NCI-H2227 treated with DMSO at 0.1 percent for 48 hours (cell line): ENCODE results near the gene ZDHHC18.

Experiments
- DNase-seq: peaks from one replicate; lab custom pipeline; 2025; lab: John Stamatoyannopoulos, UW

The ZDHHC18 gene, protein sequence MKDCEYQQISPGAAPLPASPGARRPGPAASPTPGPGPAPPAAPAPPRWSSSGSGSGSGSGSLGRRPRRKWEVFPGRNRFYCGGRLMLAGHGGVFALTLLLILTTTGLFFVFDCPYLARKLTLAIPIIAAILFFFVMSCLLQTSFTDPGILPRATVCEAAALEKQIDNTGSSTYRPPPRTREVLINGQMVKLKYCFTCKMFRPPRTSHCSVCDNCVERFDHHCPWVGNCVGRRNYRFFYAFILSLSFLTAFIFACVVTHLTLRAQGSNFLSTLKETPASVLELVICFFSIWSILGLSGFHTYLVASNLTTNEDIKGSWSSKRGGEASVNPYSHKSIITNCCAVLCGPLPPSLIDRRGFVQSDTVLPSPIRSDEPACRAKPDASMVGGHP

DNA sequence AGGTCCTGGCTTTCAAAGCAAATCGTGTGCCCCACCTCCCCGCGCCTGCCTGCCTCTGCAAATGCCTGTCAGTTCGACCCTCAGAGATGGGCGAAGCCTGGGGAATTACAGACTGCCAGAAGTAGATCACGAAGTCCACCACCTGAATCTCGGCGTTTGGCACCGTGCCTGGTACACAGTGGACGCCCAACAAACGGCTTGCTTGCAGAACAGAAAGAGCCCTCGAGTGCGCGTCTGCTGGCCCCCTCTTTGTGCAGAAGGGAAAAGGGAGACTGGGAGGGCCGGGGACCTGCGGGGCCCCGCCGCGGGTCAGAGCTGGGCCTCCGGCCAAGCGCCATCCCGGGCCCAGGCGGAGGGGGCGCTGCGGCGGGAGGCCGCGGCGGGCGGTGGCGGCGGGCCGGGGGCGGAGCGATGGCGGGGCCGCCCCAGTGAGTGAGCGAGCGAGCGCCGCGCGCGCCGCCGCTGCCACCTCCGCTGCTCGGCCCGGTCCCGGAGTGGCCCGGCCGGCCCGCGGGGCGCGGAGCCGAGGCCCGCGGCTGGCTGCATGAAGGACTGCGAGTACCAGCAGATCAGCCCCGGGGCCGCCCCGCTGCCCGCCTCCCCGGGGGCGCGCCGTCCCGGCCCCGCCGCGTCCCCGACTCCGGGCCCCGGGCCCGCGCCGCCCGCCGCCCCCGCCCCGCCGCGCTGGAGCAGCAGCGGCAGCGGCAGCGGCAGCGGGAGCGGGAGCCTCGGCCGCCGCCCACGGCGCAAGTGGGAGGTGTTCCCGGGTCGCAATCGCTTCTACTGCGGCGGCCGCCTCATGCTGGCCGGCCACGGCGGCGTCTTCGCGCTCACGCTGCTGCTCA, at the start of gene ZDHHC18:
TSS of gene ZDHHC18 (plus strand) at position 428 of the 845 bp plus-strand sequence. CDS start at position 545, 117 bp downstream.
- peak; percentile 71 for DNase-seq

- no peak for DNase-seq
These were observed 47.3 kb upstream of the ZDHHC18 start for GRCh38 chr1:26779098-26779668.

DNA sequence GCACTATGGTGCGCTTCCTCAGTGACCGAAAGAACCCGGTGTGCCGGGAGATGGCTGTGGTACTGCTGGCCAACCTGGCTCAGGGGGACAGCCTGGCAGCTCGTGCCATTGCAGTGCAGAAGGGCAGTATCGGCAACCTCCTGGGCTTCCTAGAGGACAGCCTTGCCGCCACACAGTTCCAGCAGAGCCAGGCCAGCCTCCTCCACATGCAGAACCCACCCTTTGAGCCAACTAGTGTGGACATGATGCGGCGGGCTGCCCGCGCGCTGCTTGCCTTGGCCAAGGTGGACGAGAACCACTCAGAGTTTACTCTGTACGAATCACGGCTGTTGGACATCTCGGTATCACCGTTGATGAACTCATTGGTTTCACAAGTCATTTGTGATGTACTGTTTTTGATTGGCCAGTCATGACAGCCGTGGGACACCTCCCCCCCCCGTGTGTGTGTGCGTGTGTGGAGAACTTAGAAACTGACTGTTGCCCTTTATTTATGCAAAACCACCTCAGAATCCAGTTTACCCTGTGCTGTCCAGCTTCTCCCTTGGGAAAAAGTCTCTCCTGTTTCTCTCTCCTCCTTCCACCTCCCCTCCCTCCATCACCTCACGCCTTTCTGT, 46.0 kb upstream of the ZDHHC18 start:
- DNase-seq = no peak

DNA sequence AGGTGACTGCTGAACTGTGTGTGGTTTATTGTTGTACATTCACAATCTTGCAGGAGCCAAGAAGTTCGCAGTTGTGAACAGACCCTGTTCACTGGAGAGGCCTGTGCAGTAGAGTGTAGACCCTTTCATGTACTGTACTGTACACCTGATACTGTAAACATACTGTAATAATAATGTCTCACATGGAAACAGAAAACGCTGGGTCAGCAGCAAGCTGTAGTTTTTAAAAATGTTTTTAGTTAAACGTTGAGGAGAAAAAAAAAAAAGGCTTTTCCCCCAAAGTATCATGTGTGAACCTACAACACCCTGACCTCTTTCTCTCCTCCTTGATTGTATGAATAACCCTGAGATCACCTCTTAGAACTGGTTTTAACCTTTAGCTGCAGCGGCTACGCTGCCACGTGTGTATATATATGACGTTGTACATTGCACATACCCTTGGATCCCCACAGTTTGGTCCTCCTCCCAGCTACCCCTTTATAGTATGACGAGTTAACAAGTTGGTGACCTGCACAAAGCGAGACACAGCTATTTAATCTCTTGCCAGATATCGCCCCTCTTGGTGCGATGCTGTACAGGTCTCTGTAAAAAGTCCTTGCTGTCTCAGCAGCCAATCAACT, 45.2 kb upstream of the ZDHHC18 start:
- no peak for DNase-seq

DNA sequence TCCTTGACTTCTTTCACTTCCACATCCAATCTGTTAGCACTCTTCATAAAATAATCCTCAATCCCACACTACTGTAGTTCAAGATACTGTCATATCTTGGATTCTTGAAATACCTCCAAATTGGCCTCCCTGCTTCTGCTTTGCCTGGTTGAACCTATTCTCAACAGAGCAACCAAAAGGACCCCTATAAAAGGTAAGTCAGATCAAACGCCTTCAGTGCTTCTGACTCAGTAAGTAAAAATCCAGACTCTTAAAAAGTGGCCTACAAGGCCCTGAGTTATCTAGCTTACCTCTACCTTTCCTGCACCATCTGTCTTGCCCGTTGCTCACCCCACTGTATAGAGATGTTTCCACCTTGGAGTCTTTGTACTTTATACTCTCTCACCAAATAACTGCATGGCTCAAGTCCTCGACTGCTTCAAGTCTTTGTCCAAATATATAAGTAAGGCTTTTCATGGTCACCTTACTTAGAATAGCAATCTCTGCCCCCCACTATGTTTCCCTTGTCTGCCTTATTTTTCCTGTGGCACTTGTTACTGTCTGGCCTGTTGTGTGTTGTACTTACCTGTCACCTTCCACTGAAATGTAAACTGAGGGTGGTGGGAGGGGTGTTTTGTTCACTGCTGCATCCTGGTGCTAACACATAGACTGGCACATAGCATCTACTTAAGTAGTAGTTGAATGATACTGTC, 43.8 kb upstream of the ZDHHC18 start:
- DNase-seq = no peak

DNA sequence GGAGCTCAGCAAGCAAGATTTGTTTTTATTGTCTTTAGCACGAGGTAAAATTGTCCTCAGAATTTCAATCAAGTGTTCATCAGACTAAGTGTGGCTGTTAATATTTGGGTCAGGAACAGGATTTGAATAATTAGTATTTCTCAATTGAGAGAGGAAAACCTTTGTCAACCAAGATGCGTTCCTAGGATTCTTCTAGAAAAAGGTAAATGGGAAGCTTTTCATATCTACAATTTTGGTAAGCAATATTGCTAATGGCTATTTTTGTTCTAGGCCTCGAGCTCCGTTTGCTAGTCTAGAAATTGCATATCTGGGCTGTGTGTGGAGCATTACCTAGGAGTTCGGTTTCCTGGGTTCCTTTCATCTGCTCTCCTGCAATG, 42.9 kb upstream of the ZDHHC18 start:
- no peak for DNase-seq

DNA sequence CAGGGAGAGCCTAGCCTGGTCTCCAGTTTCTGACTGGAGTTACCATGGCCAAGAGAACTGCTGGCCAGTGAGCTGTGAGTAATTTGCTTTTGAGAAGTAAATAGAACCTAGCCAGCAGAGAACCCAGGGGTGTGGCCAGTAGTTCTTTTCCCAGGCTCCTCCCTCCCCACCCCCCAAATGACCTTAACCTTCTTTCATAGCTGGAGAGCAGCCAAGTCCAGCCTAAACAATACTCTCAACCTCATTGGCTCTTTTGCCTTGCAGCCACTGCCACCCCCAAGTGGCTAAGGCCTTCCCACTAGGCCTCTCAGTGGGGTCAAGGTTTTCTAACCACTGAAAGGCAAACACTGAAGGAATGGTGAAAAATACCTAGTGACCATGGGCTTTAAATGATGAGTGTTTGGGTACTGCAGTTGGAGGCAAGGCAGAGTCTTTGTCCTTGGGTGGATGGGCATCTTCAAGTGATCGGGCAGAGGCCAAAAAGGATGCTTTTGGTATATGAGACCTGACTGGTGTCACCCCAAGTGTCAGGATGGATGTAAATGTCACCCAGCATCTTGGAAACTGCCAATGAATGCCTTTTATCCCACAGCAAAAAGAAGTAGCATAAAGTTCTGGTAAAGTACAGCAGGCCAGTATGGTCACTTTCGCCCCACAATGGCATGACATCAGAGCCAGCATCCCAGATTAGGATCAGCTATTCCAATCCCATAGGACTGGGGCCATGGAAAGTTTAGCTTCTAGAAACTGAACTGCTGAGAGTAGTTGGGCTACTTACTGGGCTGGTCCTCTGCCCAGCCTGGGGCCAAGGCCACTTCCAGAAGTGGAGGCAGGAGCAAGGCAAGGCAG, 42.2 kb upstream of the ZDHHC18 start:
- peak; percentile 81 for DNase-seq

DNA sequence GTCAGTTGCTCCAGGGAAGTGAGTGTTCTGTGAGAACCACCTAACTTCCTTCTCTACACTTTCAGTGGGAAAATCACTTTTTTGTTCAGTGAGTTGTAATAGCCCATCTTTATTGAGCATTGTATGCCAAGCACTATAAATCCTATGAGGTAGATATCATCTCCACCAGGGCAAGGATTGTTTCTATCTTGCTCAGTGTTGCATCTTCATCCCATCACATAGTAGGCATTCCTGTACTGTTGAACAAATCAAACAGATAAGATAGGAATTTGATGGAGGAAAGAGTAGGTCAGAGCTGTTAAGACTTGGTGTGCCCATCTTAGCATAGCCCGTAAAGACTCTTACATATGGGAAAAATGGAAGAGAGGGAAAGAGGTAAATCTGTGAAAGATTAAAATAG, 41.6 kb upstream of the ZDHHC18 start:
- DNase-seq = no peak

DNA sequence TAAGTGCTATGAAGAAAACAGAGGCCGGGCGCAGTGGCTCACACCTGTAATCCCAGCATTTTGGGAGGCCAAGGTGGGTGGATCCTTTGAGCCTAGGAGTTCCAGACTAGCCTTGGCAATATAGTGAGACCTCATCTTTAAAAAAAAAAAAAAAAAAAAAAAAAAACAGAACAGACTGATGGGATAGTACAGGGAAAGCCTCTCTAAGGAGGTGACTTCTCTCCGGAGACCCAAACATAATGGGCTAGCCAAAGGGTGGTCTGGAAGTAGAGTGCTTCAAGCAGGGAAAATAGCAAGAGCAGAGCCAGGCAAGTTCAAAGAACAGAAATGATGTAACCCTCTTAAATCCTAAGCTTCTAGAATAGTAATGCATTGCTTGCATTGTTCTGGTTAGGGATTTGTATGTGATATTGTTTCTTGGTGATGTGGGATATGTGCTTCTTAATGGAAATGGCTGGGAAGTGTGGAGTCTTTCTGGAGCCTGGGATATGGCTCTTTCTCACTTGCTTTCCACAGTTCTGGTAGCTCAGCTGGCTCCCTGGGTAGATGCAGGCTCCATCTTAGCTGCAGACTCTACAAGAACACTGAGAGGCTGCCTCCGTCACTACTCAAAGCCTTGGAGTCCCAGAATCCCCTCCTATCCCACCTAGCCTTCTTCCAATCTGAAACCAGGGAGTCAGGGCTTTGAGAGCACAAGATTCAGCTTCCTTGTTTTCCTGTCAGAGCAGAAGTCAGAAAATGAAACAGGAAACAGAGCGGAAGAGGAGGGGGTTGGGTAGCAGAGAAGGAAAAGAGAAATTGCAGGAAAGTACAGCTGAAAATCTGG, 40.7 kb upstream of the ZDHHC18 start:
- DNase-seq = peak; percentile 48

GRCh38 chr1:26786437-26787380, 39.8 kb upstream of the ZDHHC18 start:
- peak; percentile 74 for DNase-seq

DNA sequence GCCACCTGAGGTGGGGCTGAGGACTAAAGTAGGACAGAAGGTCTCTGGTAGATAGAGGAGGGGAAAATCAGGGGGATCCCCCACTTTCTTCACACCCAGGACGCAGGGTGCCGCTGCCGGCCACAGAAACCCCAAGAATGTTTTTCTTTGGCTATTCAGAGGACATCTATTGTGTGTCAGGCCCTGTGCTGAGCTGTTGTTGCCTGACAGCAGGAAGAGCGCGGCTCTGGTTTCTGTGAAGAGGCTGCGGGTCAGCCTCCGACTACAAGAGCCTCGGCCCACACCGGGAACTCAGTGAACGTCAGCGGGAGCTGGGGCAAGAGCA, 39.1 kb upstream of the ZDHHC18 start:
- DNase-seq = no peak

DNA sequence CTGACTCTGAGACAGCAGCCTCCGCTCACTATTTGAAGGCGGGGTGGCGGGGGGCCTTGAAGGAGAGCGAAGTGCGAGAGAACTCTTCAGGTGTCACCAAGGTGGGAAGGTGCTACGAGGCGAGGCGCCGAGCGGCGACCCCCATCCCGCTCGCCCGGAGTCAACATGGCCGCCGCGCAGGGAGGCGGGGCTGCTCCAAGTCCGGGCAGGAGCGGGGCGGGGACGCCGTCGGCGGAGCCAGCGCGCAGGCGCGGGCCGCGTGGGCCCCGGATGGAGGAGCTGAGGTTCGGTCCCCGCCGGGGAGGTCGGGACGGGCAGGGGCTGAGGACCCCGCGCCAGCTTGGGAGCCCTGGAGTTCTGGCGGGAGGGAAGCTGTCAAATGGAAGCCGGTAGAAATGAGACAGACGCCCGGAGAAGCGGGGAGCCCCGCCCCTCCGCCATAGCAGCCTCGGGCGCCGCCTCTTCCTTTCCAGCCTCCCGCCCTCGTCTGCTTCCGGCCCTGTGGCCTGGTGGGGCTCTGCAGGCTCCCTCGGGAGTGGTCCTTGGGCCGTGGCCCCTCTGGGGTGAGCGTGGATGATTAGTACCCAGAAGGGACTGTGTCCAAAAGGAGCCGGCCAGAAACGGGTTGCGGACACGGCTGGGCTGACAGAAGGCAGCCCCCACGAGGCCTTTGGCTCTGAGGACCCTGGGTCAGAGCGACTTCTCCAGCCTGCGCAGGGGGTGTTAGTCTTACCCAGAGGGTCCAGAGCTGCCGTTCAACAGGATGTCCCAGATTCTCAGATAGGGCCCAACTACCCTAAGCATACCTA, 38.6 kb upstream of the ZDHHC18 start, which contains the start of gene PIGV:
TSS of gene PIGV (plus strand) at position 245 of the 809 bp plus-strand sequence. CDS start 2,866 bp downstream, outside the sequence.
- peak; percentile 91 for DNase-seq

- DNase-seq = no peak
These were observed 38.0 kb upstream of the ZDHHC18 start for GRCh38 chr1:26788515-26788785.

- peak; percentile 88 for DNase-seq
These were observed 37.5 kb upstream of the ZDHHC18 start for GRCh38 chr1:26788836-26789611.

GRCh38 chr1:26789612-26789865, 36.9 kb upstream of the ZDHHC18 start:
- no peak for DNase-seq

- no peak for DNase-seq
These were observed 36.6 kb upstream of the ZDHHC18 start for GRCh38 chr1:26789931-26790330.

DNA sequence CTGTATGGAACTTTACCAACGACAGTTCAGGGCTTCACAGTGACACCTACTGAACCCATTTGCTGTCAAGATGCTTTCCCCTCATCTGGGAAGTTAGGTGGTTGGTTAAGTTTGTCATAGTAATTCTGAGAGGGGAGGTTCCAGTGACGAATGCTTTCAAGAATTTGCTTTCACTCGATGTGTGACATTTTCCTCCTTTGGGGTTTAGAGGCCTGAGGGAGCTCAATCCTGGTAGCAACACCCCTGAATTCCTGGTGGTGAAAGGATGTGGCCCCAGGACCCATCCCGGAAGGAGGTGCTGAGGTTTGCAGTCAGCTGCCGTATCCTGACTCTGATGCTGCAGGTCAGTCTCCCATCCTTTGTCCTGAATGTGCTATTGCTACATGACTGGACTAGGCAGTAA, 35.9 kb upstream of the ZDHHC18 start:
- no peak for DNase-seq
